ENCODE data around the gene SMARCC1.
"Not testable (repeated sequence)": the region's sequence is repeated elsewhere in the genome, so short reads cannot be mapped to it uniquely, and the experiment has no call there.

Gene SMARCC1

DNA sequence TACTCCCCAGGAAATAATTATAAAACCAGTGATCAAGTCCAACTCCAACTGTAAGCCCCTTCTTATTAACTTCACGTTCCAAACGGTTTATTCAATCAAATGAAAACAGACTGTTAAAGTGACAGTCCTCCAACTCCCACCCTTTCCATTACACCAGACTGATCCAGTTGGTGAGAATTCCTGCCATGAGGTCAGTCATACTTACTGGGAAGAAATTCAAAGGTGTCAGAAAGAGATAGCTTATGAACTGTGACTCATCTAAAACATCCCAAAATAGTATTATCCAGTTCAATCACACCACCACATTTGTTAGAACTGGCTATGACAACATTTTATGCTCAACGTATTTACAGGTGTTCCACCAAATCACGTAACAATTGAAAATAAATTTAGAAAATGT lies 19.5 kb downstream of the SMARCC1 start:
- no peak for DNase-seq

- DNase-seq = no peak
Observed at GRCh38 chr3:47761046-47761445, 20.6 kb downstream of the SMARCC1 start.

GRCh38 chr3:47760207-47760606 lies 21.5 kb downstream of the SMARCC1 start:
- DNase-seq = not testable (repeated sequence)

- DNase-seq = no peak
Observed at GRCh38 chr3:47758261-47759025, 23.2 kb downstream of the SMARCC1 start.

DNA sequence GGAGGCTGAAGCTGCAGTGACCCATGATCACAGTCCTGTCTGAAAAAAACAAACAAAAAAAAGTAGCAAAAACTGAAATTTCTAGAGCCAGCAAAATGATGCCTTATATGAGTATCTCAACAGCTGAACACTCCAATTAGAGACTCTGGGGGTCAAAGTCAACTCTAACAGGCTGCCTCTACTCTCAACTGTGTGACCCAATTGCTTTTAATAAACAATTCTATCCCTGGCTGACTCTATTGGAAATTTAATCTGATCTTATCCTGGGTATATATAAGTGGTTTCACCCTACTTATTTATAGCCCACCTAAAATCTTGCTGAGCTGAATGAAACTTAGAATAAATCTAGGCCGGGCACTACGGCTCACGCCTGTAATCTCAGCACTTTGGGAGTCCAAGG lies 29.0 kb downstream of the SMARCC1 start:
- no peak for DNase-seq

DNA sequence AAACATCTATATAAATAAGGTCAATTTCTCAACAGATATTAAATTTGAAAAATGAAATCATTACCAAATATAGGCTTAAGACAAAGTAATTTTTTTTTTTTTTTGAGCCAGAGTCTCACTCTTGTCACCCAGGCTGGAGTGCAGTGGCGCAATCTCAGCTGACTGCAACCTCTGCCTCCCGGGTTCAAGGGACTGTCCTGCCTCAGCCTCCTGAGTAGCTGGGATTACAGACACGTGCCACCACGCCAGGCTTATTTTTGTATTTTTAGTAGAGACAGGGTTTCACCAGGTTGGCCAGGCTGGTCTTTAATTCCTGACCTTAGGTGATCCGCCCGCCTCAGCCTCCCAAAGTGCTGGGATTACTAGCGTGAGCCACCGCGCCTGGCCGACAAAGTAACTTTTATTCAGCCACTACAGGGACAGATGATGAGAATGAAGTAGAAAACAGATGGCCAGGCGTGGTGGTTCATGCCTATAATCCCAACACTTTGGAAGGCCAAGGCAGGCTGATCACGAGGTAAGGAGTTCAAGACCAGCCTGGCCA lies 30.8 kb downstream of the SMARCC1 start:
- DNase-seq = not testable (repeated sequence)

- DNase-seq = no peak
Observed at GRCh38 chr3:47747558-47747957, 34.1 kb downstream of the SMARCC1 start.

- DNase-seq = no peak
Observed at GRCh38 chr3:47746264-47746663, 35.4 kb downstream of the SMARCC1 start.

DNA sequence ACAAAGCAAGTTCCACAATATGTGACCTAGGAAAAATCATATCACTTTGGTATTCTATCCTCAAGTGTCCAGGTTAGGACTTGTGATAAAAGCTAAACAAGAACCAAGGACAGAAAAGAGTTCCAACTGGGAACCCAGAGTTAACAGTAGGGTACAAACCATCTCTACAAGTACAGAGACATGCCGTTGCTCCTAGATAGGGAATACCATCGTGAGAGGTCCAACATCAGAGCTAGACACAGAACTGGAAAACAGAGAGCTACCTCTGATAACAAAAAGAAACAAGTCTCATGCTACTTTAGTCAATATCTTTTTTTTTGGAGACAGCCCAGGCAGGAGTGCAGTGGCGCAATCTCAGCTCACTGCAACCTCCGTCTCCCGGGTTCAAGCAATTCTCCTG lies 37.8 kb downstream of the SMARCC1 start:
- no peak for DNase-seq

DNA sequence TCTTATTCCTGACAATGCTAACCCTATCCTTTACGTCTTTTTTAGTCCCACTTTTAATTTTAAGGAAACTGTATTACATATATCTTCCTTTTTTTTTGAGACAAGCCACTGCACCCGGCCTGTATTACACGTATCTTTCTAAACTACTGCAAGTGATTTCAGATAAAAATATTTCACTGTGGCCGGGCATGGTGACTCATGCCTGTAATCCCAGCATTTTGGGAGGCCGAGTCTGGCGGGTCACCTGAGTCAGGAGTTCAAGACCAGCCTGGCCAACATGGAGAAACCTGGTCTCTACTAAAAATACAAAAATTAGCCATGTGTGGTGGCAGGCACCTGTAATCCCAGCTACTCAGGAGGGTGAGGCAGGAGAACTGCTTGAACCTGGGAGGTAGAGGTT lies 38.3 kb downstream of the SMARCC1 start:
- not testable (repeated sequence) for DNase-seq

DNA sequence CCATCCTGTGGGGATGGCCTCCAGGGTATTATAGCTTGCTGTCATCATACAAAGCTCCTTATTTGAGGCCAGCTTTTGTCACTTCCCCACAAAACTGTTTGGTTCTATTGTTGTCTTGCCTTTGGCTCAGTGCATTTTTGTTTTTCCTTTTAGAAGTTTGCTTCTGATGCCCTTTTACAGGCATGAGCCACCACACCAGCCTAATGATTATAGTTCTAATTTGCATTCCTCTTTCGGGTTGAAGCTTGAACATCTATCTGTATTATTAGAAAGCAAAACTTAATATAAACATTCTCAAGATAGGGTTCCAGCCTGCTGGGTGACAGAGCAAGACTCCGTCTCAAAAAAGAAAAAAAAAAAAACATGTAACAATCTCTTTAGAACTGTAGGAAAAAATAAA lies 39.8 kb downstream of the SMARCC1 start:
- DNase-seq = no peak

DNA sequence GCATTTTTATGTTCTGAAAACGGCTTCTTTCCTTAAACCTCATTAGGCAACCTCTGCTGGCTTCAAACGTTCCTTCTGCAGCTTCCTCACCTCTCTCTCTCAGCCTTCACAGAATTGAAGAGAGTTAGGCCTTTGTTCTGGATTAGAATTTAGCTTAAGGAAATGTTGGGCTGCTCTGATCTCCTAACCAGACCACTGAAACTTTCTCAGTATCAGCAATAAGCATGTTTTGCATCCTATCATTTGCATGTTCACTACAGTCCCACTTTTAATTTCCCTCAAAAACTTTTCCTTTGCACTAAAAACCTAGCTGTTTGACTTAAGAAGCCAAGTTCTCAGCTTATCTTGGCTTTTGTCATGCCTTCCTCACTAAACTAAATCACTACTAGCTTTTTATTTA lies 49.5 kb downstream of the SMARCC1 start:
- no peak for DNase-seq

- no peak for DNase-seq
Observed at GRCh38 chr3:47731061-47731460, 50.6 kb downstream of the SMARCC1 start.

DNA sequence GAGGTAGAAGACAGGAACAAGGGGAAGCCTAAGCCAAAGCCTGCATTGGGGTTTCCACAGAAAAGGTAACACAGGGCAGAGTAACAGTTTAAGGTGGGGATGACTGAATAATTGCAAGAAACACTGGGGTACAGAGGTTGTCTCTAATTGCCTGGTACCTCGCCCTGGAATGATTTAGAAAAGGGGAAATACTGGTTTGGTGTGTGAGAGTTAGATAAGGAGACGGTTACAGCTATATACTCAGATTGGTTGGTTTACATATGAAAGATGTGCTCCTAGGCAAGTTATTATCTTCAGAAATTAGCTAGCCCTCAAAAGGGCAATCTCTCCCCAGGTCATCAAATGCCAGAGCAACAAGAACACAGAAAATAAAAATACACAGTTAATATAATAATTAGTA lies 58.8 kb downstream of the SMARCC1 start:
- DNase-seq = no peak

DNA sequence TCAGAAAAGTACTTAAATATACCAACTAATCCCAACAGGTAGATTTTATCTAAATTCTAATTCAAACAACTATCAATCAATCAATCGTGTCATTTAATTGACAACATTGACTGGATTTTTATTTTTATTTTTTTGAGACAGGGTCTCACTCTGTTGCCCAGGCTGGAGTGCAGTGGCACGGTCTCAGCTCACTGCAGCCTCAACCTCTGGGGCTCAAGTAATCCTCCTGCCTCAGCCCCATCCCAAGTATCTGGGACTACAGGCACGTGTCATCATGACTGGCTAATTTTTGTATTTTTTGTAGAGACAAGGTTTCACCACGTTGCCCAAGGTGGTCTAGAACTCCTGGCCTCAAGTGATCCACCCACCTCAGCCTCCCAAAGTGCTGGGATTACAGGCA lies 64.2 kb downstream of the SMARCC1 start:
- DNase-seq = not testable (repeated sequence)

DNA sequence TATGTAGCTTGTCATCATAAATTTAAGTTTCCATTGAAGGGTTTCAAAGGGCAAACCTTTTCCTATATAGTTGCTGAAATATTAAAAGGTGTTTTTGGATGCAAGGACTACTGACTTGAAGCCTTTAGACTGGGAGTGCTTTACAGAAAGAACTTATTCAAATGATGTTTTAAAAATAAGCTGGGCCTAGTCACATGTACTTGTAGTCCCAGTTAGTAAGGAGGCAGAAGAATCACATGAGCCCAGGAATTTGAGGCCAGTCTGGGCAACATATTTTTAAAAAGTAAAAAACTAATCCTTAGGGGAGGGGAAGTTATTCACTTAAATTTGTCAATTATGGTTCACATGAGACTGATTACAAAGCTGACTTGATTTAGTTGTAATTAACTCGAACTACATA lies 65.0 kb downstream of the SMARCC1 start:
- no peak for DNase-seq

GRCh38 chr3:47715928-47716327 lies 65.8 kb downstream of the SMARCC1 start:
- DNase-seq = no peak

DNA sequence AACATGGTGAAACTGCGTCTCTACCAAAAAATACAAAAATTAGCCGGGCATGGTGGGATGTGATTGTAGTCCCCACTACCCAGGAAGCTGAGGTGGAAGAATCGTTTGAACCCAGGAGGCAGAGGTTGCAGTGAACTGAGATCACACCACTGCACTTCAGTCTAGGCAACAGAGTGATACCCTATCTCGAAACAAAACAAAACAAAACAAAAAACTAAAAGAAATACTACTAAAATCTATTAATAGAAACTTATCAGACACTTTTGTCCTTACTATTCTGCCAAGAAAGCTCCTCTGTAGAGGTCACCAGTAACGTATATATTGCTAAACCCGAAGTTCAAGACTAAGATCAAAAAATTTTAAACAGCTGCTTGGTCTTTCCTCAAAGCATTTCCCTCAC lies 67.1 kb downstream of the SMARCC1 start:
- DNase-seq = no peak

DNA sequence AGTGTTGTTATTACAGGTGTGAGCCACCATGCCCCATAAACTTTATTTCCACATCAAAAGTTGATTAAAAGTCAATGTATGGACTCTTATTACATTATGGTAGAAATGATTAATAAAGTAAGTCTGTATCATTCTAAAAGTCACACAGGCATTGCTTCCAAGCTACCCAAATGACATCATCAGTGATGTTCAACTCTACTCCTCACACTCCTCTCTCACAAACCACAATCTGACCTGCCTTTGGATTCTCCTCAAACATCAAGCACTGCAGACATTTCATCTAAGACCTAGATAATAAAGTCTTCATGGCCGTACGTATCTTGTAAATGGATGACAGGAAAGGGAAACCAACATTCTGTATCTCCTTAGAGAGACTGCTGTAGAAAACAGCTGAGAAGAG lies 68.0 kb downstream of the SMARCC1 start:
- DNase-seq = no peak

- DNase-seq = no peak
Observed at GRCh38 chr3:47712398-47712797, 69.3 kb downstream of the SMARCC1 start.

DNA sequence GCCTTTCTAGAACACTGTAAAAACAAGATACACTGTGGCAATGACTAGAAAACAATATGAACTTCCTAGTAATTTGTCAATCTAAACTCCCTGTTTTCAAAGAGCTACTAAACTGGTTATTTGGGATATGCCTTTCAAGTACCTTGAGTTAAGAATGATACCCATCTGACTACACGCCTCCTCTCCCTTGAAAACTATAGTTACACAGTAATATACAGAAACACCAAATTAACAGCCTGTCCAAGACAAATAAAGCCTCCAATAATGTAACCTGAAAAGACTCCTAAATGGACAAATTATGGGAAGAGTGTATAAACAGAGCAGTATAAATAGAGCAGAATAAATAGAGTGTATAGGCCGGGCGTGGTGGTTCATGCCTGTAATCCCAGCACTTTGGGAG lies 70.1 kb downstream of the SMARCC1 start:
- no peak for DNase-seq

DNA sequence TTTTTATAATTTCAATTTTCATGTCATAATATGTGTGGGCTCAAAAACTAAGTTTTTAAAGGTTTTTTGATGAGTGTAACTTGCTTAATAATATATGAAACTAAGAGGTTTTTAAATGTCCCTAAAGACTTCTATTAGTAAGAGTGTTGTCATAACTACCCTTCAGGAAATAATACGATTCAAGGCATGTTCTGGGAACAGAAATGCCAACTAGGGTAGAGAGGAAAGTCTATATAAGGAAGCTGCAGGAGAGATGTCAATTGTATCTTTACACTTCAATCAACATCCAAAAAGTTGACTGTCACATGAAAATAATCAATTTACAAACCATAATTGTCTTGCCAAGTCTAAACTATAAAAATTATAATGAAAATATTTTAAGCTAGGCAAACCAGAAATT lies 76.3 kb downstream of the SMARCC1 start:
- DNase-seq = no peak

- no peak for DNase-seq
Observed at GRCh38 chr3:47704237-47704612, 77.5 kb downstream of the SMARCC1 start.

DNA sequence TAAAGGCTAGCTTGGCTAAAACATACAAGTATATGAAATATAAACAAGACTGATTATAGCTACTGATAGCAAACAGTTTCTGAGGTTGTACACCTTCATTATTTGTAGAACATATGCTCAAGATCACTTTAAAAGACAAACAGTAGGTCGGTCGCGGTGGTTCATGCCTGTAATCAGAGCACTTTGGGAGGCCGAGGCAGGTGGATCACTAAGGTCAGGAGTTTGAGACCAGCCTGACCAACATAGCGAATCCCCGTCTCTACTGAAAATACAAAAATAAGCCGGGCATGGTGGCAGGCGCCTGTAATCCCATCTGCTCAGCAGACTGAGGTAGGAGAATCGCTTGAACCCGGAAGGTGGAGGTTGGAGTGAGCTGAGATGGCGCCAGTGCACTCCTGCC lies 80.3 kb downstream of the SMARCC1 start:
- no peak for DNase-seq

- DNase-seq = no peak
Observed at GRCh38 chr3:47692158-47692557, 89.5 kb downstream of the SMARCC1 start.

All from NCI-H1092 treated with DMSO at 0.1 percent for 48 hours (cell line).